ENCODE results near the gene TSR1. TPM values are rescaled to one million over a fixed set of nuclear protein-coding genes. Genes with fewer than 3 reads are reported as not detected.

Gene TSR1
- polyA plus RNA-seq, 1 donor = 24.2 TPM

DNA sequence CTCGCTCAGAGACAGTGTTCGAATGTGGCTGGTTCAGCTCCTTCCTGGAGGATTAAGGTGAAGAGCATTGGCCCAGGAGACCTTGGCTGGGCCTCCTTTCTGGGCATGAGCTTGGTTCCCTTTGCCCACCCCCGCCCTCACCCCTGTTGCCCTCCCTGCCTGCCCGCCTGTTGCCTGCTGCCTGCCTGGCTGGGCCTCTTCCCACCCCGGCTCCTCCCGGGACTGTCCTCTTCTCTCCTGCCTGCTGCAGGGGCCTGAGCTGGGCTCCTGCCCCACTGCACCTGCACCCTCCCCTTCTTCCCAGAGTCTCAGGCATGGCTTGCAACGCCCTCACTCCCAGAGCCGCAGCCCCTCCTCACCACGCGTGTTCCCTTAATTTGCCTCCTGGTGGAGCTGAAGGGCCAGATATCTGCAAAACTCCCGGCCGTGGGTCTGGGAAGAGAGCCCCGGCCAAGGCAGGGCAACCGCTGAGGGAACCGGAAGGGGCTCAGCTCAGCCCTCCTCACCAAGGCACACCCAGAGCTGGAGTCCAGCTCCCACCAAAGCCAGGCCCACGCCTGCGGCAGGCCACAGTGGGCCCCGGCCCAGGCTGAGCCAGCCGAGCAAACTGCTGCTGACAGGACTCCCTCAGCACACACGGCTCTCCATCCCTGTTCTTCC lies 33.4 kb upstream of the TSR1 start:
- Histone ChIP-seq H3K4me3 (ENCODE audit: low read length) (no peak overlapping the region), H3K9me3 (ENCODE audit: control insufficient read depth, low read depth, low read length) (no peaks in the 10 kb centered on the region), H3K27ac (ENCODE audit: low read length) (no peak overlapping the region), H3K27me3 (ENCODE audit: control insufficient read depth, insufficient read depth, low read length) (no peaks in the 10 kb centered on the region), H3K4me1 (ENCODE audit: control insufficient read depth, insufficient read depth, low read length) (no peaks in the 10 kb centered on the region), H3K36me3 (ENCODE audit: control insufficient read depth, insufficient read depth, low read length) (peaks cover 43% of the 10 kb centered on the region)
- WGBS (ENCODE audit: insufficient coverage, low lambda C conversion rate) = no CpG with 5 or more reads among the region's 20 CpGs
- no peak for DNase-seq

- no peaks in the 10 kb centered on the region for H3K4me1 ChIP-seq (ENCODE audit: control insufficient read depth, insufficient read depth, low read length)
- H3K36me3 ChIP-seq (ENCODE audit: control insufficient read depth, insufficient read depth, low read length) = peaks cover 46% of the 10 kb centered on the region
- H3K27ac ChIP-seq (ENCODE audit: low read length) = no peak overlapping the region
- no CpG with 5 or more reads among the region's 5 CpGs for WGBS (ENCODE audit: insufficient coverage, low lambda C conversion rate)
- H3K9me3 ChIP-seq (ENCODE audit: control insufficient read depth, low read depth, low read length) = no peaks in the 10 kb centered on the region
- no peak overlapping the region for H3K4me3 ChIP-seq (ENCODE audit: low read length)
- DNase-seq = no peak
- no peaks in the 10 kb centered on the region for H3K27me3 ChIP-seq (ENCODE audit: control insufficient read depth, insufficient read depth, low read length)
Measured at GRCh38 chr17:2369039-2369438, 32.8 kb upstream of the TSR1 start.

DNA sequence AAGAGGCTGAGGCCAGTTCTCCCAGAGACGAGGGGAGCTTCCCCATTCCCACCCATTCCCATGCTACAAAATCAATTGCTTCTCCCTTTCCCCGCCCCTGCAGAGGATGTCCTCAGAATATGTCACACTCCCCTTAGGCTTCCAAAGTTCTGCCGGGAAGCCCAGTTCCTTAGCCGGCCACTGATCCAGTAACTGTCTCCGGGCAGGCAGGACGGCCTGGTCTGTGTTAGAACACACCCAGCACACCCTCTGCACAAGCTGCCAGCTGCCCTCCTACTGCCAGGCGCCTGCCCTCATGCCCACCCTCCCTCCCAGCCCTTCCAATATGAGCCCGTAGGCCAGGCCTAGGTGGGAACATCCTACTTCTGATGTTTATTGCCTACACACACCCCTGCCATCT lies 32.1 kb upstream of the TSR1 start:
- Histone ChIP-seq H3K4me3 (ENCODE audit: low read length) (no peak overlapping the region), H3K4me1 (ENCODE audit: control insufficient read depth, insufficient read depth, low read length) (no peaks in the 10 kb centered on the region), H3K27me3 (ENCODE audit: control insufficient read depth, insufficient read depth, low read length) (no peaks in the 10 kb centered on the region), H3K36me3 (ENCODE audit: control insufficient read depth, insufficient read depth, low read length) (peaks cover 45% of the 10 kb centered on the region), H3K27ac (ENCODE audit: low read length) (no peak overlapping the region), H3K9me3 (ENCODE audit: control insufficient read depth, low read depth, low read length) (no peaks in the 10 kb centered on the region)
- no peak for DNase-seq
- no CpG with 5 or more reads among the region's 8 CpGs for WGBS (ENCODE audit: insufficient coverage, low lambda C conversion rate)

- DNase-seq = no peak
- no peak overlapping the region for H3K27ac ChIP-seq (ENCODE audit: low read length)
- 100% methylated on average over 1 of the region's 26 CpGs for WGBS (ENCODE audit: insufficient coverage, low lambda C conversion rate)
- H3K4me3 ChIP-seq (ENCODE audit: low read length) = no peak overlapping the region
- no peaks in the 10 kb centered on the region for H3K27me3 ChIP-seq (ENCODE audit: control insufficient read depth, insufficient read depth, low read length)
- no peaks in the 10 kb centered on the region for H3K9me3 ChIP-seq (ENCODE audit: control insufficient read depth, low read depth, low read length)
- no peaks in the 10 kb centered on the region for H3K4me1 ChIP-seq (ENCODE audit: control insufficient read depth, insufficient read depth, low read length)
- H3K36me3 ChIP-seq (ENCODE audit: control insufficient read depth, insufficient read depth, low read length) = peaks cover 42% of the 10 kb centered on the region
Measured at GRCh38 chr17:2366747-2367494, 30.7 kb upstream of the TSR1 start.

DNA sequence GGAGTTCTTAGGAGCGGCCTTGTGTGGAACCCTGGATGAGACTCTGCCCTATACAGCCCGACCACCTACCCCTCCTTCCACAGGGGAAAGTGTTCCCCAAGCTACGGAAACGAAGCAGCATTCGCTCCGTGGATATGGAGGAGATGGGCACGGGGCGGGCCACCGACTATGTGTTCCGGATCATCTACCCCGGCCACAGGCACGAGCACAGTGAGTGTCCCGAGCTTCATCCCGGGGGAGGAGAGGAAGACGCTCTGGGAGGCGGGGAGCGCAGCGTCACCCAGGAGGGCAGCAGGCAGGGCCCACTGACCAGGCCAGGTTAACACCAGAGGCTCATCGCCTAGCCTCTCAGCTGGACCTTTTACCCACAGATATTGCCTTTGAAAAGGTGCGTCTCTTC lies 28.9 kb upstream of the TSR1 start:
- no peak for DNase-seq
- Histone ChIP-seq H3K36me3 (ENCODE audit: control insufficient read depth, insufficient read depth, low read length) (peaks cover 37% of the 10 kb centered on the region), H3K4me1 (ENCODE audit: control insufficient read depth, insufficient read depth, low read length) (no peaks in the 10 kb centered on the region), H3K9me3 (ENCODE audit: control insufficient read depth, low read depth, low read length) (no peaks in the 10 kb centered on the region), H3K27ac (ENCODE audit: low read length) (no peak overlapping the region), H3K4me3 (ENCODE audit: low read length) (no peak overlapping the region), H3K27me3 (ENCODE audit: control insufficient read depth, insufficient read depth, low read length) (no peaks in the 10 kb centered on the region)
- no CpG with 5 or more reads among the region's 20 CpGs for WGBS (ENCODE audit: insufficient coverage, low lambda C conversion rate)

DNA sequence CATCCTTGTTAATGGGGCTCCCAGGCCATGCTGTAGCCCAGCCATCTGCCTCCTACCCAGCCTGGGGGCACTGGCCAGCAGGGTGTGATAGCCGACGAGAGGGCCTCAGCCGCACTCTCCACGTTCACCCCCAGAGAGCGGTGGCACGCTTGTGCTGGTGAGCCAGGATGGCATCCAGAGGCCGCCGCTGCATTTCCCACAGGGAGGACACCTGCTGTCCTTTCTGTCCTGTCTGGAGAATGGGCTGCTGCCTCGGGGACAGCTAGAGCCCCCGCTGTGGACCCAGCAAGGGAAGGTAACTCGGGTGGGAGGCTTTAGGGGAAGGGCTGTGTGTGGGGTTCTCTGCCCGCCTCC lies 28.5 kb upstream of the TSR1 start:
- Histone ChIP-seq H3K36me3 (ENCODE audit: control insufficient read depth, insufficient read depth, low read length) (peaks cover 37% of the 10 kb centered on the region), H3K27me3 (ENCODE audit: control insufficient read depth, insufficient read depth, low read length) (no peaks in the 10 kb centered on the region), H3K9me3 (ENCODE audit: control insufficient read depth, low read depth, low read length) (no peaks in the 10 kb centered on the region), H3K27ac (ENCODE audit: low read length) (no peak overlapping the region), H3K4me1 (ENCODE audit: control insufficient read depth, insufficient read depth, low read length) (no peaks in the 10 kb centered on the region), H3K4me3 (ENCODE audit: low read length) (no peak overlapping the region)
- DNase-seq = no peak
- WGBS (ENCODE audit: insufficient coverage, low lambda C conversion rate) = no CpG with 5 or more reads among the region's 12 CpGs

- WGBS (ENCODE audit: insufficient coverage, low lambda C conversion rate) = no CpG with 5 or more reads among the region's 26 CpGs
- peaks cover 37% of the 10 kb centered on the region for H3K36me3 ChIP-seq (ENCODE audit: control insufficient read depth, insufficient read depth, low read length)
- no peak overlapping the region for H3K4me3 ChIP-seq (ENCODE audit: low read length)
- DNase-seq = no peak
- H3K9me3 ChIP-seq (ENCODE audit: control insufficient read depth, low read depth, low read length) = no peaks in the 10 kb centered on the region
- H3K27ac ChIP-seq (ENCODE audit: low read length) = no peak overlapping the region
- H3K4me1 ChIP-seq (ENCODE audit: control insufficient read depth, insufficient read depth, low read length) = peaks cover 3% of the 10 kb centered on the region
- no peaks in the 10 kb centered on the region for H3K27me3 ChIP-seq (ENCODE audit: control insufficient read depth, insufficient read depth, low read length)
Measured at GRCh38 chr17:2363851-2364762, 27.9 kb upstream of the TSR1 start.

DNA sequence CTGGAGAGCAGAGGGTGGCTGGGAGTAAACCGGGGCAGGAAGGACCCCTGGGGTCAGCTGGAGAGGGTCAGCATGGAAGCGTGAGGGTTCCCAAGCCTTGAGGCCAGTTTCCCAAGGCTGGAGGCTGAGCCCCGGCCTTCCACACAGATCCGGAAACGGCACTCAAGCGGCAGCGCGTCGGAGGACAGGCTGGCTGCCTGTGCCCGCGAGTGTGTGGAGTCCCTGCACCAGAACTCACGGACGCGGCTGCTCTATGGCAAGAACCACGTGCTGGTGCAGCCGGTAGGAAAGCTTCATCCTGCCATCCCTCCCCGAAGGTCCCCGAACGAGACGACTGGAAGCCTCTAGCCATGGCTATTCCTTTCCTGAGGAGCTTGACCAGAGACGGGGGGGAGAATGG lies 27.1 kb upstream of the TSR1 start:
- Histone ChIP-seq H3K27ac (ENCODE audit: low read length) (no peak overlapping the region), H3K9me3 (ENCODE audit: control insufficient read depth, low read depth, low read length) (no peaks in the 10 kb centered on the region), H3K4me1 (ENCODE audit: control insufficient read depth, insufficient read depth, low read length) (peaks cover 4% of the 10 kb centered on the region), H3K4me3 (ENCODE audit: low read length) (no peak overlapping the region), H3K36me3 (ENCODE audit: control insufficient read depth, insufficient read depth, low read length) (peaks cover 37% of the 10 kb centered on the region), H3K27me3 (ENCODE audit: control insufficient read depth, insufficient read depth, low read length) (no peaks in the 10 kb centered on the region)
- no peak for DNase-seq
- WGBS (ENCODE audit: insufficient coverage, low lambda C conversion rate) = no CpG with 5 or more reads among the region's 21 CpGs

DNA sequence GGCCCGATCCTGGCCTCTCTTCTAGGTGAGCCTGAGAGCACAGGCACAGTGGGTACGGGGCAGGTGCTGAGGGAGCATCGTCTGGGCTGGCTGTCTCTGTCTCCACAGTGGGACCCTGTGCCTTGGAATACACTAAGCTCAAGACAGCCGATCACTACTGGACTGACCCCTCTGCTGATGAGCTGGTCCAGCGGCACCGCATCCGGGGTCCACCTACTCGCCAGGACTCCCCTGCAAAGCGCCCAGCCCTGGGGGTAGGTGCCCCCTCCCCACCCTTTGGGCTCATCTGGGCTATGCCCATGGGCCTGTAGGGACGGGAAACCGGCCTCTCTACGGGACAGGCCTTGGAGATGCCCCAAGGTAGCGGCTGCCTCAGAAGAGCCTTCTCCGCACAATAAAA lies 26.6 kb upstream of the TSR1 start:
- no peak overlapping the region for H3K27ac ChIP-seq (ENCODE audit: low read length)
- H3K4me1 ChIP-seq (ENCODE audit: control insufficient read depth, insufficient read depth, low read length) = peaks cover 4% of the 10 kb centered on the region
- DNase-seq = no peak
- H3K36me3 ChIP-seq (ENCODE audit: control insufficient read depth, insufficient read depth, low read length) = peaks cover 39% of the 10 kb centered on the region
- H3K4me3 ChIP-seq (ENCODE audit: low read length) = no peak overlapping the region
- no CpG with 5 or more reads among the region's 14 CpGs for WGBS (ENCODE audit: insufficient coverage, low lambda C conversion rate)
- H3K27me3 ChIP-seq (ENCODE audit: control insufficient read depth, insufficient read depth, low read length) = no peaks in the 10 kb centered on the region
- H3K9me3 ChIP-seq (ENCODE audit: control insufficient read depth, low read depth, low read length) = no peaks in the 10 kb centered on the region

- Histone ChIP-seq H3K36me3 (ENCODE audit: control insufficient read depth, insufficient read depth, low read length) (peaks cover 36% of the 10 kb centered on the region), H3K9me3 (ENCODE audit: control insufficient read depth, low read depth, low read length) (no peaks in the 10 kb centered on the region), H3K4me3 (ENCODE audit: low read length) (no peak overlapping the region), H3K4me1 (ENCODE audit: control insufficient read depth, insufficient read depth, low read length) (peaks cover 4% of the 10 kb centered on the region), H3K27me3 (ENCODE audit: control insufficient read depth, insufficient read depth, low read length) (no peaks in the 10 kb centered on the region), H3K27ac (ENCODE audit: low read length) (no peak overlapping the region)
- WGBS (ENCODE audit: insufficient coverage, low lambda C conversion rate) = no CpG with 5 or more reads among the region's 19 CpGs
- no peak for DNase-seq
Measured at GRCh38 chr17:2362416-2362815, 26.2 kb upstream of the TSR1 start.

Data from large intestine (tissue), 3 donors.